ENCODE data around the gene ARTN. TPM values are rescaled to one million over a fixed set of nuclear protein-coding genes. Genes with fewer than 3 reads are reported as not detected.
A peak's percentile ranks its signal among the peaks of the same experiment; 100 is the strongest.

The ARTN gene
- total RNA-seq, 1 donor = 0.27 TPM

- peak; percentile 96 for DNase-seq (ENCODE audit: low read depth in 2 of 3, low spot score in 2 of 3)
Observed at GRCh38 chr1:43946236-43947060, 12.8 kb downstream of the ARTN start, which contains the start of gene IPO13. TSS of gene IPO13 (plus strand) at chr1:43946950. CDS start at chr1:43947601, 651 bp downstream.

- DNase-seq (ENCODE audit: low read depth in 2 of 3, low spot score in 2 of 3) = no peak
Observed at GRCh38 chr1:43947061-43947873, 13.7 kb downstream of the ARTN start.

- DNase-seq (ENCODE audit: low read depth in 2 of 3, low spot score in 2 of 3) = no peak
Observed at GRCh38 chr1:43947874-43948437, 14.4 kb downstream of the ARTN start.

- no peak for DNase-seq (ENCODE audit: low read depth in 2 of 3, low spot score in 2 of 3)
Observed at GRCh38 chr1:43949678-43950077, 16.1 kb downstream of the ARTN start.

GRCh38 chr1:43951021-43951985 lies 17.7 kb downstream of the ARTN start:
- no peak for DNase-seq (ENCODE audit: low read depth in 2 of 3, low spot score in 2 of 3)

- DNase-seq (ENCODE audit: low read depth in 2 of 3, low spot score in 2 of 3) = no peak
Observed at GRCh38 chr1:43952731-43953346, 19.2 kb downstream of the ARTN start.

- no peak for DNase-seq (ENCODE audit: low read depth in 2 of 3, low spot score in 2 of 3)
Observed at GRCh38 chr1:43953361-43953760, 19.8 kb downstream of the ARTN start.

- DNase-seq (ENCODE audit: low read depth in 2 of 3, low spot score in 2 of 3) = no peak
Observed at GRCh38 chr1:43954036-43954435, 20.4 kb downstream of the ARTN start.

- no peak for DNase-seq (ENCODE audit: low read depth in 2 of 3, low spot score in 2 of 3)
Observed at GRCh38 chr1:43956234-43956633, 22.6 kb downstream of the ARTN start.

- no peak for DNase-seq (ENCODE audit: low read depth in 2 of 3, low spot score in 2 of 3)
Observed at GRCh38 chr1:43957407-43958040, 23.9 kb downstream of the ARTN start.

- no peak for DNase-seq (ENCODE audit: low read depth in 2 of 3, low spot score in 2 of 3)
Observed at GRCh38 chr1:43958351-43959255, 25.0 kb downstream of the ARTN start.

- no peak for DNase-seq (ENCODE audit: low read depth in 2 of 3, low spot score in 2 of 3)
Observed at GRCh38 chr1:43960798-43961197, 27.2 kb downstream of the ARTN start.

- DNase-seq (ENCODE audit: low read depth in 2 of 3, low spot score in 2 of 3) = no peak
Observed at GRCh38 chr1:43961692-43962091, 28.1 kb downstream of the ARTN start.

GRCh38 chr1:43962324-43962723 lies 28.7 kb downstream of the ARTN start:
- no peak for DNase-seq (ENCODE audit: low read depth in 2 of 3, low spot score in 2 of 3)

GRCh38 chr1:43963006-43963405 lies 29.4 kb downstream of the ARTN start:
- no peak for DNase-seq (ENCODE audit: low read depth in 2 of 3, low spot score in 2 of 3)

- DNase-seq (ENCODE audit: low read depth in 2 of 3, low spot score in 2 of 3) = no peak
Observed at GRCh38 chr1:43963890-43964289, 30.3 kb downstream of the ARTN start.

- DNase-seq (ENCODE audit: low read depth in 2 of 3, low spot score in 2 of 3) = no peak
Observed at GRCh38 chr1:43965316-43965715, 31.7 kb downstream of the ARTN start.

- peak in 1 of 3 donors; percentile 46 for DNase-seq (ENCODE audit: low read depth in 2 of 3, low spot score in 2 of 3)
Observed at GRCh38 chr1:43968348-43968948, 34.8 kb downstream of the ARTN start.
